ENCODE data around the gene TSFM.

- TF ChIP-seq CTCF (IDR thresholded peaks at IDR 0.05) (peak in 1 of 3 experiments; percentile 22), POLR2A (IDR thresholded peaks at IDR 0.05) (peak; percentile 92)
Measured at GRCh38 chr12:57846577-57847319, 64.2 kb downstream of the TSFM start, which contains the start of gene CTDSP2.
